Tongue (tissue), 2 donors: ENCODE data around the gene ULK4. TPM values are rescaled to one million over a fixed set of nuclear protein-coding genes. Genes with fewer than 3 reads are reported as not detected.
A peak's percentile ranks its signal among the peaks of the same experiment; 100 is the strongest.

Experiments
- DNase-seq: peaks from one replicate; pipeline ENCODE4 v3.0.0-alpha.2; 2015
- total RNA-seq: library from RNA; depleted of rRNA; stranded (reverse); fragments of >200 nt; gene quantifications from one replicate; pipeline ENCODE4 v1.2.3, GENCODE V29; 2014

The ULK4 gene
- total RNA-seq, 1 donor from 2014 or later, result 22.2 TPM

GRCh38 chr3:41352510-41352909 lies 609.4 kb downstream of the ULK4 start:
- DNase-seq, result no peak

GRCh38 chr3:41350441-41350840 lies 611.5 kb downstream of the ULK4 start:
- no peak for DNase-seq

- no peak for DNase-seq
Measured at GRCh38 chr3:41348401-41348800, 613.5 kb downstream of the ULK4 start.

- no peak for DNase-seq
Measured at GRCh38 chr3:41346698-41347270, 615.1 kb downstream of the ULK4 start.

GRCh38 chr3:41345788-41346187 lies 616.1 kb downstream of the ULK4 start:
- no peak for DNase-seq

- DNase-seq, result no peak
Measured at GRCh38 chr3:41339758-41340157, 622.1 kb downstream of the ULK4 start.

- no peak for DNase-seq
Measured at GRCh38 chr3:41338276-41338675, 623.6 kb downstream of the ULK4 start.

- DNase-seq, result no peak
Measured at GRCh38 chr3:41334426-41334825, 627.5 kb downstream of the ULK4 start.

GRCh38 chr3:41331041-41331440 lies 630.9 kb downstream of the ULK4 start:
- no peak for DNase-seq

- DNase-seq, result no peak
Measured at GRCh38 chr3:41330465-41330864, 631.4 kb downstream of the ULK4 start.

GRCh38 chr3:41329881-41330280 lies 632.0 kb downstream of the ULK4 start:
- no peak for DNase-seq

- DNase-seq, result no peak
Measured at GRCh38 chr3:41328926-41329325, 633.0 kb downstream of the ULK4 start.

- peak; percentile 58 for DNase-seq
Measured at GRCh38 chr3:41327718-41328117, 634.2 kb downstream of the ULK4 start.

GRCh38 chr3:41324156-41324475 lies 637.8 kb downstream of the ULK4 start:
- DNase-seq, result no peak

- DNase-seq, result no peak
Measured at GRCh38 chr3:41323467-41324155, 638.3 kb downstream of the ULK4 start.

- no peak for DNase-seq
Measured at GRCh38 chr3:41321642-41321980, 640.3 kb downstream of the ULK4 start.

- no peak for DNase-seq
Measured at GRCh38 chr3:41320953-41321641, 640.8 kb downstream of the ULK4 start.

- no peak for DNase-seq
Measured at GRCh38 chr3:41318520-41318919, 643.4 kb downstream of the ULK4 start.

- no peak for DNase-seq
Measured at GRCh38 chr3:41317718-41318117, 644.2 kb downstream of the ULK4 start.

- DNase-seq, result no peak
Measured at GRCh38 chr3:41317298-41317697, 644.6 kb downstream of the ULK4 start.

GRCh38 chr3:41315126-41315525 lies 646.8 kb downstream of the ULK4 start:
- DNase-seq, result no peak

GRCh38 chr3:41308119-41308518 lies 653.8 kb downstream of the ULK4 start:
- no peak for DNase-seq

- DNase-seq, result no peak
Measured at GRCh38 chr3:41307065-41307464, 654.8 kb downstream of the ULK4 start.

GRCh38 chr3:41304593-41304992 lies 657.3 kb downstream of the ULK4 start:
- DNase-seq, result peak; percentile 74
